MCF 10A (cell line): ENCODE measurements around the gene NLRC4. TPM values are rescaled to one million over a fixed set of nuclear protein-coding genes. Genes with fewer than 3 reads are reported as not detected.

Source experiments
- BruUV-seq: library from RNA; stranded (reverse); fragments of 400-500 nt; replicated peaks from 2 replicates; lab custom pipeline; 2021; lab: Mats Ljungman, UMichigan
- CTCF ChIA-PET: fragments of 300-600 bp; sonication (Branson Sonifier 250); formaldehyde crosslinking; extraction: SDS; loops from one replicate; lab custom pipeline; 2021; ENCODE audit warnings: antibody characterized with exemption, inconsistent platforms; lab: Yijun Ruan, JAX
- POLR2A ChIA-PET: fragments of 300-600, 350-650 bp; sonication (Branson Sonifier 250); formaldehyde crosslinking; extraction: SDS; loops from one replicate; lab custom pipeline; 2020; ENCODE audit warnings: antibody characterized with exemption, inconsistent platforms; lab: Yijun Ruan, JAX
- DNase-seq: peaks from one replicate; pipeline ENCODE4 v3.0.0-alpha.2; 2018; ENCODE audit not compliant: unreplicated experiment
- H3K27ac Mint-ChIP-seq: one replicate; pipeline ENCODE4 v1.8.0; 2022; ENCODE audit warnings: mild to moderate bottlenecking, low read depth, mixed read lengths; ENCODE audit not compliant: unreplicated experiment
- H3K27me3 Mint-ChIP-seq: one replicate; pipeline ENCODE4 v1.8.0; 2022; ENCODE audit warnings: mixed read lengths; ENCODE audit not compliant: insufficient read depth, unreplicated experiment
- H3K36me3 Mint-ChIP-seq: one replicate; pipeline ENCODE4 v1.8.0; 2022; ENCODE audit warnings: mild to moderate bottlenecking, moderate library complexity, mixed read lengths; ENCODE audit not compliant: insufficient read depth, unreplicated experiment
- H3K4me1 Mint-ChIP-seq: one replicate; pipeline ENCODE4 v1.8.0; 2022; ENCODE audit warnings: mixed read lengths; ENCODE audit not compliant: insufficient read depth, unreplicated experiment
- H3K4me3 Mint-ChIP-seq: one replicate; pipeline ENCODE4 v1.8.0; 2022; ENCODE audit warnings: mild to moderate bottlenecking, moderate library complexity, mixed read lengths; ENCODE audit not compliant: unreplicated experiment
- H3K9me3 Mint-ChIP-seq: one replicate; pipeline ENCODE4 v1.8.0; 2022; ENCODE audit warnings: mixed read lengths; ENCODE audit not compliant: unreplicated experiment
- CTCF ChIP-seq: fragments of 200-600 bp; IDR thresholded peaks from one replicate; pipeline ENCODE4 v1.8.0; 2022; ENCODE audit warnings: antibody characterized with exemption, mild to moderate bottlenecking; ENCODE audit not compliant: unreplicated experiment
- intact Hi-C: fragments of 100-400 bp; cut with micrococcal nuclease; formaldehyde crosslinking; loops from 2 replicates; pipeline ENCODE4 v1.14.1; 2022
- total RNA-seq: library from RNA; stranded (reverse); gene quantifications from 2 replicates; pipeline ENCODE4 v1.2.3, GENCODE V29; 2022

NLRC4 gene
- total RNA-seq, 1 experiment from 2014 or later: 0.12 TPM

GRCh38 chr2:32246911-32247310 is 17.8 kb downstream of the NLRC4 start:
- Mint-ChIP-seq H3K9me3 (no peaks in the 10 kb centered on the region), H3K27me3 (no peaks in the 10 kb centered on the region), H3K36me3 (no peaks in the 10 kb centered on the region), H3K4me3 (no peak overlapping the region), H3K4me1 (no peaks in the 10 kb centered on the region), H3K27ac (no peak overlapping the region)
- no TSS peak for BruUV-seq
- DNase-seq: peak; percentile 93
- POLR2A ChIA-PET: interaction anchor here (0.6 to 0.9 kb wide), 2 partner anchors 30 to 277 kb away, joined by 4 to 7 read pairs; no protein-coding TSS in a partner anchor
- CTCF ChIA-PET: interaction anchor here (1.4 kb wide), 1 partner anchor 12 kb away, joined by 3 read pairs; no protein-coding TSS in a partner anchor
- TF ChIP-seq CTCF: no peak
- intact Hi-C loops: no loop called here

GRCh38 chr2:32242331-32242730 is 22.4 kb downstream of the NLRC4 start:
- POLR2A ChIA-PET: no interaction called here
- no peaks in the 10 kb centered on the region for H3K4me1 Mint-ChIP-seq
- CTCF ChIA-PET: no interaction called here
- H3K9me3 Mint-ChIP-seq: no peaks in the 10 kb centered on the region
- intact Hi-C loops: no loop called here
- H3K27ac Mint-ChIP-seq: no peak overlapping the region
- no peak for DNase-seq
- no peak for TF ChIP-seq CTCF
- peaks cover 3% of the 10 kb centered on the region for H3K36me3 Mint-ChIP-seq
- no peak overlapping the region for H3K4me3 Mint-ChIP-seq
- no TSS peak for BruUV-seq
- H3K27me3 Mint-ChIP-seq: no peaks in the 10 kb centered on the region

- Mint-ChIP-seq H3K36me3 (peaks cover 15% of the 10 kb centered on the region), H3K4me3 (no peak overlapping the region), H3K4me1 (peaks cover 19% of the 10 kb centered on the region), H3K27ac (no peak overlapping the region), H3K9me3 (no peaks in the 10 kb centered on the region), H3K27me3 (no peaks in the 10 kb centered on the region)
- ChIA-PET POLR2A (interaction anchor here (0.7 to 0.9 kb wide), 2 partner anchors 39 to 40 kb away, joined by 3 read pairs; no protein-coding TSS in a partner anchor), CTCF (no interaction called here)
- TF ChIP-seq CTCF: no peak
- no peak for DNase-seq
- no TSS peak for BruUV-seq
- intact Hi-C loops: no loop called here
Measured at GRCh38 chr2:32237996-32238395, 26.7 kb downstream of the NLRC4 start.

GRCh38 chr2:32237488-32237887 is 27.2 kb downstream of the NLRC4 start:
- Mint-ChIP-seq H3K4me1 (peaks cover 22% of the 10 kb centered on the region), H3K4me3 (no peak overlapping the region), H3K27ac (no peak overlapping the region), H3K9me3 (peaks cover 5% of the 10 kb centered on the region), H3K36me3 (peaks cover 17% of the 10 kb centered on the region), H3K27me3 (no peaks in the 10 kb centered on the region)
- intact Hi-C loops: no loop called here
- ChIA-PET POLR2A (interaction anchor here (4.2 kb wide), 1 partner anchor 71 kb away, joined by 20 read pairs; the partner anchor contains the start of gene SLC30A6), CTCF (no interaction called here)
- DNase-seq: no peak
- no peak for TF ChIP-seq CTCF
- BruUV-seq: no TSS peak
